Measurements from ENCODE around the gene AZU1.

The AZU1 gene, protein sequence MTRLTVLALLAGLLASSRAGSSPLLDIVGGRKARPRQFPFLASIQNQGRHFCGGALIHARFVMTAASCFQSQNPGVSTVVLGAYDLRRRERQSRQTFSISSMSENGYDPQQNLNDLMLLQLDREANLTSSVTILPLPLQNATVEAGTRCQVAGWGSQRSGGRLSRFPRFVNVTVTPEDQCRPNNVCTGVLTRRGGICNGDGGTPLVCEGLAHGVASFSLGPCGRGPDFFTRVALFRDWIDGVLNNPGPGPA

DNA sequence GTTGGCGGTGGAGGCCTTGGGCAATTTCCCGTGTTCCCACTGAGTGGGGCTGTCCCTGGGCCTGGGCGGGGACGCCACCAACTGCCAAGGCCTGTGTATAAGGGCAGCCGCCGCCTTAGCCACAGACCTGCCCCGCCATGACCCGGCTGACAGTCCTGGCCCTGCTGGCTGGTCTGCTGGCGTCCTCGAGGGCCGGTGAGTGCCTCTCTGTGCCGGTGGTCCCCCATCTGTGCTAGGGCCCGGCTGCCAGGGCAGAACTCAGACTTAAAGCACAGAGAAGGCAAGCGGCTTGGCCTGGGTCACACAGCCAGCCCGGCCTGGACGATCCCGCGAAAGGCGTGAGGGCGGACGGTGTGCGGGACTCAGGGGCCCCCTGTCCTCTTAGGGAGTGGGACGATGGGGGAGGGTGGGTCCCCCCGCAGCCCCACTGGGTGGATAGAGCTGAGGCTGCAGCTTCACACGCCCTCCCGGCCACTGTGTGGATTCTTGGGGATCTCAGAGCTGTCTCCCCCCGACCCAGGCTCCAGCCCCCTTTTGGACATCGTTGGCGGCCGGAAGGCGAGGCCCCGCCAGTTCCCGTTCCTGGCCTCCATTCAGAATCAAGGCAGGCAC is at the start of gene AZU1:
TSS of gene AZU1 (plus strand) at position 128 of the 612 bp plus-strand sequence. CDS start at position 138, 10 bp downstream.
- DNase-seq = no peak

DNA sequence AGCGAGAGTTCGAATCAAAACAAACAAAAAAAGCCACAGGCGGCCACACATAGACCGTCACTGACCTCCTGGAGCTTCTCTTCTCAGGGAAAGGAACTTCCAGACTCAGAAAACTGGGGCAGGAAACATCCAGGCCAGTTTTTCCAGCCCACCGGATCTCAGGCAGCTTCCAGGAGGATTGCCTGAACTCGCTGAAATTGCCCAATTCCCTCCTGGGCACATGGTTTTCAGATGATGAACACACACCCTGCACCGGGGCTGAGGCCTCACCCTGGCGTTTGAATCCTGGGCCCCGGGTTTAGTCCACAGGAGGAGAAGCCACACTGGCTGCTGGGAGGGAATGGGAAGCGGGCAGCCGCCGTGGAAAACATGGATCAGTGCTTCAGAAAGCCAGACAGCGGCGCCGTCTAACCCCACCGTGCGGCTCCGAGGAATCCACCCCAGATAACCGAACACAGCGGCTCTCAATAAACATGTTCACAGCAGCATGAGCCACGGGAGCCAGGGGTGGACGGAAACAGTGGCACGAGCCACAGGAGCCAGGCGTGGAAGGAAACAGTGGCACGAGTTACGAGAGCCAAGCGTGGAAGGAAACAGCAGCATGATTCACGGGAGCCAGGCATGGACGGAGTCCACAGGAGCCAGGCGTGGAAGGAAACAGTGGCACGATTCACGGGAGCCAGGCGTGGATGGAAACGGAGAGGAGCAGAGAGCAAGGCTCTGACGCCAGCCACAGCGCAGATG is 48.6 kb upstream of the AZU1 start:
- no peak for DNase-seq

DNA sequence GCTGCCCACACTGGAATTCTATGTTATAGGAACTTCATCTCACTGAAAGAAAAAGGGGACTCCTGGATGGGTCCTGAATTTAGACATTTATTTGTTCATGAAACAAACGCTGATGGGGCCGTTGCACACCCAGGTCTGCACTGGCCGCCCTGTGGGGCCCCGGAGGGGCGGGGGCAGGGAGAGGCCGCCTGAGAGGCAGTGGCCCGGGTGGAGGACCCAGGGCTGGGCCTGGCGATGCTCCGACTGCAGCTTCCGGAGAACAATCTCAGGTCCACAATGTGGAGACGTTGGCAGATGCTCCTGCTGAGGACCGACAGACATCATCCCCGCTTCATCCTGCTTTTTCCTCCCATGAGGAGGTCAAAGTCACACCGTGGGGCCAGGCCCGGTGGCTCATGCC is 46.7 kb upstream of the AZU1 start:
- DNase-seq = no peak

DNA sequence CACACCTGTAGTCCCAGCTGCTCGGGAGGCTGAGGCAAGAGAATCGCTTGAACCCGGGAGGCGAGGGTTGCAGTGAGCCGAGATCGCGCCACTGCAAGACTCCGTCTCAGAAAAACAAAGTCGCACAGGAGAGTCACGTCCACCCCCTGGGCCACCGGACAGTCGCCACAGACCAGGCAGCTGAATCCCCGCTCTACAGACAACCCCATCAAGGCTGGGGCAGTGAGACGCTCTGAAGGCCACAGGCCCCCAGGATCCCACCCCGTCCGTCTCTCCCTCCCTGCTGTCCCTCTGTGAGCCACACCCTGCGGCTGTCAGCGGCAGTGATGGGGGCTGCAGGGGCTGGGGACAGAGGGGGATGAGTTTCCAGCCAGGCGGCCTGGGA is 45.8 kb upstream of the AZU1 start:
- no peak for DNase-seq

DNA sequence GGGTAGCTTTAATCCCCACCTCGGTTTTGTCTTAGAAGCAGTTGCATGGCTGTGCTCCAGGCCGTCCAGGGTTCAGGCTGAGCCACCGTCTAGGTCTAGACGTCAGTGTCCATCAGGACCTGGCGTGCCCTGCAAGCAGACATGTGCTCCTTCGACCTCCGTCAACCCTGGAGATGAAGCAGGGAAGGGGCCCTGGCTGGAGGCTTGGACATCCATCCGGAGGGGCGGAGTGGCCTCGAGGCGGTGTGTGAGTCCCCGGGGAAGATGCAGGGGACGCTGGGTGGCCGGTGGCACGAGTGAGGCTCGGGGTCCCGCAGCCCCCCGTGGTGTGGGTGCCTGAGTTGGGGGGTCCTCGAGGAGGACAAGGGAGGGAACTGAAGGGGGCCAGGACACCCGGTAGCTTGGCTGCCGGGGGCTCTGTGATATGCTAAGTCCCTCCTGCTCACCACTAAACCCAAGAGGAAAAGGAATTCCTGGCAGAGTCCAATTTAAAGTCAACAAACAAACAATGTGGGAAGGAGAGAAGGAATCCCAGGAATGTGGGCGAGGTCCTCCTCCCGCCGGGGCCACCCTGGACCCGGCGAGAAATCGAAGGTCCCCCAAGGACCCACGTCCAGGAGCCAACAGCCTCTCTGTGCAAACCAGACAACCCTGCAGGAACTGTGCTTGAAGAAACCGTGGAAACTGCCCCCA is 45.3 kb upstream of the AZU1 start:
- no peak for DNase-seq

DNA sequence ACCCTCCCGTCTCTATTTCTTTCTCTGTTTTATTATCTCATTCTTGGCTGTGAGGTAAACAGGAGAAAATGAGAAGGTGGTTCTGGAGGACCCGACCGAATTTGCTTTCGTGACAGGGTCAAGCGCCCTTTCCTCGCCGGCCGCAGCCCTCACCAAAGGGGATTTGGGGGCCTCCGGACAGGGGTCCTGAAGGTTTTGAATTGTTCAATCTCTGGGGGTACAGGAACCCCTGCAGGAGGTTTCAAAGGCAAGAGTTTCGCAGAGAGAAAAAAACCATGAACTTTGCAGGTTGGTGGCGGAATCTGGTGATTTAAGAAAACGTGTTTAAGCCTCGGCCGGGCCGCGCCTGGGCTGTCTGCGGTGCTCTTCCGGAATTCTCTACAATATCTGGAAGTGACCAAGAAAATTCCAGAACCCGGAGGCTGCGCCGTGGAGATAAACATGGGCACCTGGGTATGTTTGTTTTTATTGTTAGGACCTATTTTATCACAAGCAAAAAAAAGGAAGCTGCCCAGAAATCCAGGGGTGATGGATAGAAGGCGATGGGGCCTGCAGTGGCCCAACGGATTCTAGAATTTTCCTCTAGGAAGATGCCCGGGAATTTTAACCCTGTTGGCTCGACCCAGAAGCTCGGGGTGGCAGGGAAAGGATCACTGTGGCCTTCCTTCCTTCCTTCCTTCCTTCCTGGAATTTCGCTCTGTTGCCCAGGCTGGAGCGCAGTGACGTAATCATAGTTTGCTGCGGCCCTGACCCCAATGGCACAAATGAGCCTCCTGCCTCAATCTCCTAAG is 44.6 kb upstream of the AZU1 start:
- DNase-seq = no peak

DNA sequence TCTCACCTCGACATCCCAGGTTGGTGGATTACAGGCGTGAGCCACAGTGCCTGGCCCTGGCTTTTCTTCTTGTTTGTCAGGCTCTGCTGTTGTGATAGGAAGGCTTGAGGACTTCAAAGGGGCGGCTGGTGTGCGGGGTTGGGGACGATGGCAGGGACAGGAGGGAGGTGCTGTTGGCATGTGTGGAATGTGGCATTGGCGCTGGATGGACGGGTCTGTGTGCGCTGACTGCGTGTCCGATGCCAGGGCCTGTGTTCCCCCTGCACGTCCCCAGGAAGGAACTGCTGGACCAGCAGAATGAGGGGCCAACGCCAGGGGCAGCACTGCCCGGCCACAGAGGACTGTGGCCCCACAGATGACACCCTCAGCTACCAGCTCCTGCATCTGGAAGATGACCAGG is 43.1 kb upstream of the AZU1 start:
- no peak for DNase-seq

DNA sequence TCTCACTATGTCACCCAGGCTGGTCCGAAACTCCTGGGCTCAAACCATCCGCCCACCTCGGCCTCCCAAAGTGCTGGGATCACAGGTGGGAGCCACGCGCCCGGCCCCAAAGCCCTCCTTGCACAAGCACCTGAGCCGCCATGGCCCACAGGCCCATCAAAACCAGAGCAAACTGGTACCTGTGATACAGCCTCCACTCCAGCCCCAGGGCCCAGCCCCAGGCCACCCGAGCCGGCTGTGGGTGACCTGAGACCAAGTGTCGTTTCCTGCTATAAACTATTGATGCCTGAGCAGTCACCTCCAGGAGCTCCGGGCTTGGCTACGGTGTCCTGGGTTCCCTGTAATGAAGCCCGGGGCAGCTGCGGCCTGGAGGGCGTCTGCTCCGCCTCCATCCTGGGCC is 40.1 kb upstream of the AZU1 start:
- no peak for DNase-seq

DNA sequence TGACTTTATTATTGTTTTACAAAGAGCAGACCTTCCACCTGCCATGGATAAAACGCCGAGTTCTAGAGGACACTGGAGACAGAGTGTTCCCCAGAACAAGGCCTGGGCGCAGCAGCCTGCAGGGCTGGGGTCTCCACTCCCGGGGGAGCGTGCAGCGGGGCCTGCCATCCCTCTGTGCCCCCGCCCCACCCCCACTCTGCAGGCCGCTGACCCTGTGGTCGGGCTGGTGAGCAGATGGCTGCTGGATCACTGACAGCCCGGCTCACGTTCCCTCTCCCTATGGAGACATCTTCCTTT is 39.0 kb upstream of the AZU1 start:
- DNase-seq = no peak

DNA sequence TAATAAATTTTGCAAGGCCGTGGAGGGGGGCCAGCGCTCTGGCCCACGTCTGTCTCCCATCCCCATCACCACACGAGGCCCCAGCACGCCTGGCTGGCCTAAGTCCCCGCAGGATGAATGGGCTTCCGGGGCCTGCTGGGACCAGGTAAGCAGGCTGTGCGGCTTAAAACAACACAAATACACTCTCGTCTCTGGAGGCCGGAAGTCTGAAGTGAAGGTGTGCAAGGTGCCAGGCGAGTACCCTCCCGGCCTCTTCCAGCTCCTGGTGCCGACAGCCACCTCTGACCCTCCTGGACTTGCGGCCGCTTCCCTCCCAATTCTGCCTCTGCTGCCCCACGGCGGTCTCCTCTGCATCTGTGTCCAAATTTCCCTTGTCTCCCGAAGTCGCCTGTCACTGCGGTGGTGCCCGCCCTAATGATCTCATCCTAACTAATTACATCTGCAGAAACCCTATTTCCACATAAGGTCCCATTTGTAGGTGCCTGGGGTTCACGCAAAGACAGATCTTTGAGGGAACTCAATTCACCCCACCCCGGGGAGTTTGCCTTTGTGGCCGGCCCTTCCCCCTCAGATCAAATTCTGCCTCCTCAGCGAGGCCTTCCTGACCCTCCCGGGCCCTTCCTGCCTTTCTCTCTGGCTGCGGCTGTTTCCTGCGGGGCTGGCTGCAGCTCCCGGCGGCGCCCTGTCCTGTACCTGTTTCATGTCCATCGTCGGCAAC is 38.5 kb upstream of the AZU1 start:
- DNase-seq = no peak

DNA sequence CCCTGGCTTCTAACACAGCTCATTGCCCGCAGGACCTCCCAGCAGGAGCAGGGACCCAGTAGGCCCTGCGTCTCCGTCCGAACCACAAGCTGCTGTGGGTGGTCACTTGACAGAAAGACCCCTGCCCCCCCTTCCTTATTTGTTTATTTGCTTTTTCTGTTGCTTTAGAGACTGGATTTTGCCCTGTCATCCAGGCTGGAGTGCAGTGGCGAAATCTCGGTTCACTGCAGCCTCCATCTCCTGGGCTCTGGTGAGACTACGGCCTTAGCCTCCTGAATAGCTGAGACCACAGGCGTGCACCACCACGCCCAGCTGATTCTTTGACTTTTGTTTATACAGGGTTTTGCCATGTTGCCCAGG is 38.0 kb upstream of the AZU1 start:
- no peak for DNase-seq

DNA sequence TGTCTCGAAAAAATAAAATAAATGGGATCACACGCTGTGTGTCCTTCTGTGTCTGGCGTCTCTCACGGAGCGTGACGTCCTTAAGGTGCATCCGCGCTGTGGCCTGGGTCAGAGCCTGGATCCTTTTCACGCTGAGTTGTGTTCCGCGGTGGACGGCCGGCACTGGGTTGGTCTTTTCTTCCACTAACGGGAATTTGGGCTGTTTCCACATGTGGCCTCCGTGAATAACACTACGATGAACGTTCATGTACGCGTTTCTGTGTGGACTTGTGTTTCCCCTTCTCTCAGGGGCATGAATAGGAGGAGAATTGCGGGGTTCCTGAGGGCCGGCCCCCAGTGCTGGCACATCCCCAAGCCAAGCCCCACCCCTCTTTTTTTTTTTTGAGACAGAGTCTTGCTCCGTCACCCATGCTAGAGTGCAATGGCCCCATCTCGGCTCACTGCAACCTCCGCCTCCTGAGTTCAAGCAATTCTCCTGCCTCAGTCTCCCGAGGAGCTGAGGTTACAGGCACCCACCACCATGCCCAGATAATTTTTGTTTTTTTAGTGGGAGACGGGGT is 36.5 kb upstream of the AZU1 start:
- DNase-seq = no peak

DNA sequence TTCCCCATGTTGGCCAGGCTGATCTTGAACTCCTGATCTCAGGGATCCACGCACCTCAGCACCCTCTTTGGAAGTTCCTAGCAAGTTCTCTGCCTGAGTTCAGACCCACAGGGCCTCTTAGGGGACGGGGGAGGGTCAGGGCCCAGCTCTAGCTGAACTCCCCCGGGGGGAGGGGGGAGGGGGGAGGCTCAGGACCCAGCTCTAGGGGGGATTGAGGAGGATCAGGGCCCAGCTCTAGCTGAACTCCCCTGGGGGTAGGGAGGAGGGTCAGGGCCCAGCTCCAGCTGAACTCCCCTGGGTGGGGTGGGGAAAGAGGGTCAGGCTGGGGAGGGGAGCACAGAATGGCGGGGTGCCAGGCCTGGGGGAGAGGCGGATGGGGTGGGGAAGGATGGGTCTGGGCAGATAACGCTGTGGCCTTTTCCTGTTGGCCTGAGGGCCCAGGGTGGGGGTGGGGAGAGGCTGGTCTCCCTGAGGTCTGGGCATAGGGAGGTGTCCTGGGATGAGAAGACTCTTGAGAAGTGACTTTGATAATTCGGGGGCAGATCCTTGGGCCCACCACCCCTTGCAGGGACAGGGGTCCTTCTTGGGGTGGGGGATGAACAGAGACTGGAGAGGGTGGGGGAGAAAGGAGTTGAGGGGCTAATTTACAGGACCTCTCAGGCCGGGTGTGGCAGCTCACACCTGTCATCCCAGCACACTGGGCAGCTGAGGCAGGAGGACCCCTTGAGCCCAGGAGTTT is 35.9 kb upstream of the AZU1 start:
- DNase-seq = no peak

DNA sequence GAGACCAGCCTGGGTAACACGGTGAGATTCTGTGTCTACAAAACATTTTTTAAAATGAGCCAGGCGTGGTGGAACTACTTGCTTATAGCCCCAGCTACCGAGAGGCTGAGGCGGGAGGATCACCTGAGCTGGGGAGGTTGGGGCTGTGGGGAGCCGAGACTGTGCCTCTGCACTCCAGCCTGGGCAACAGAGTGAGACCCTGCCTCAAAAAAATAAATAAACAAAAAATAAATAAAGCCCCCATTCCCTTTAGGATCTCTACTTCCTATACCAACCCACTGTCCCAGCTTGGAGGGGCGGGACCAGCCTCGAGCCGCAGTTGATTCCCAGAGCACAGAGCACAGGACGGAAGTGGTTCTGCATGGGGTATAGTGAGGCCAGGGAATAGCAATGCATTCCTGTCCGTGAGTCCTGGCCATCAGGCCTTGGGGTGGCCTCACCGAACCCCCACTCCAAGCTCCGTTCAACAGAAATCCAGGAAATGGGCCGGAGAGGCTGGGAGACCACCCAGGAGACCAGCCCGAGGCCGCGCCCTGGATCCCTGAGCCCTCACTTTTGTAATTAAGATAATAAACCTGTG is 35.2 kb upstream of the AZU1 start:
- DNase-seq = no peak

DNA sequence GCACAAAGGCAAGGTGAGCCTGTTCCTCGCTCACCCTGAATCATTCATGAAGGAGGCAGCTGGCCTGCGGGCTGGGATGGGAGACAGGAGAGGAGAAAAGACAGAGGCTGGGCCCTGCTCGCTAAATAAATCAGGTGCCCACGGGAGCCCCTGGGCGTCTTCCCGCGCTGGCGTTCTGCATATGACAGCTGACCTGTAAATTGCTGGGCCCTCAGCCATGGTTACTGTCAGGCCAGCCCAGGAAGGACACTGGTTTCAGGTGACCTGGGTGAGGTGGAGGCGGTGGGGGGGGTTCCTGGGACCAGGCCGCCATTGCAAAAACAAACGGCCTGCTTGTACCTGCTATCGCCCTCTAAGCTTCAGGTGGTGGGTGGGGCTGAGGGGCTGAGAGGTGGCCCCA is 33.8 kb upstream of the AZU1 start:
- no peak for DNase-seq

DNA sequence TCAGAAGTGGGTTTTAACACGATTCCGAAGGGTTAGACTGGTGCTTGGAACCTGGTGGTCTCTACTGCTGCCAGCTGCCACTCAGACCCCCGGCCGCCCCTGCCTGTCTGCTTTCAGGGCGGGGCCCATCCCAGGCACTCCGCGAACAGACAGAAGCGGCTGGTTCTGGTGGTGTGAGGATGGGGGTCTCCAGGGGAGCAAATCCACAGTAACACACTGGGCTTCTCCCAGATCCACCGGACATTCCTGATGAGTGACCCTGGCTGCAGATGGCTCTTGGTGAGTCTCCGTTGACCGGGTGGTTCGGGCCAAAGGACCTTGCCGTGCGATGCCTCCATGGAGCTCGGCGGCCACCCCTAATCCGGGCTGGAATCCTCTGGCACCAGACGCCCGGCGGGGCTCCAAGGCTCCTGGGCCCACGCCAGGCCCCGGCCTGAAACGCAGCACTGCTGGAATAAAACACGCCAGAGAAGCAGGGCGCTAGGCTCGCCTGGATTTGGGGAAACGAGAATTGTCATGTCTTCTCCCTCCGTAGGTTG is 32.5 kb upstream of the AZU1 start:
- no peak for DNase-seq

DNA sequence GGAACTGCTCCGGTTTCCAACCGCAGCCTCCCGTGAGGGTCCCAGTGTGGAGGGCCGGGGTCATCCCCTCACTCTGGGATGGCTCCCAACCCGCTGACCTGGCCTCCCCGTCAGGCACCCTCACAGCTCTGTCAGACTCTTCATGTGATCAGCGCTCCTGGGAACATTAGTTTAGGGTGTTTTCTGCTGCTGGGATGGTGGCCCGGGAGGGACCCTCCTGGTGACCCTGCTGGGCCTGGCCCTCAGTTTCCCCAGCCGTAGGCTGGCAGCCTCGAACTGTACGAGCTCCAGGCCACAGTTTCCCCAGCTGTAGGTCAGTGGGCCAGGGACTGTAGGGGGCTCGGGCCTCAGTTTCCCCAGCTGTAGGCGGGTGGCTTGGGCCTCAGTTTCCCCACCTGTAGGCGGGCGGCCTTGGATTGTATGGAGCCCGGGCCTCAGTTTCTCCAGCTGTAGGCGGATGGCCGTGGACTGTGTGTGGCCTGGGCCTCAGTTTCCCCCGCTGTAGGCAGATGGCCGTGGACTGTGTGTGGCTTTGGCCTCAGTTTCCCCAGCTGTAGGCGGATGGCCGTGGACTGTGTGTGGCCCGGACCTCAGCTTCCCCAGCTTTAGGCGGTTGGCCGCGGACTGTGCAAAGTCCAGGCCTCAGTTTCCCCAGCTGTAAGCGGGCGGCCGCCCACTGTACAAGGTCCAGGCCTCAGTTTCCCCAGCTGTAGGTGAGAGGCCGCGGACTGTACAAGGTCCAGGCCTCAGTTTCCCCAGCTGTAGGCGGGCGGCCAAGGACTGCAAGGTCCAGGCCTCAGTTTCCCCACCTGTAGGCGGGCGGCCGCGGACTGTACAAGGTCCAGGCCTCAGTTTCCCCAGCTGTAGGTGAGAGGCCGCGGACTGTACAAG is 31.7 kb upstream of the AZU1 start:
- no peak for DNase-seq

DNA sequence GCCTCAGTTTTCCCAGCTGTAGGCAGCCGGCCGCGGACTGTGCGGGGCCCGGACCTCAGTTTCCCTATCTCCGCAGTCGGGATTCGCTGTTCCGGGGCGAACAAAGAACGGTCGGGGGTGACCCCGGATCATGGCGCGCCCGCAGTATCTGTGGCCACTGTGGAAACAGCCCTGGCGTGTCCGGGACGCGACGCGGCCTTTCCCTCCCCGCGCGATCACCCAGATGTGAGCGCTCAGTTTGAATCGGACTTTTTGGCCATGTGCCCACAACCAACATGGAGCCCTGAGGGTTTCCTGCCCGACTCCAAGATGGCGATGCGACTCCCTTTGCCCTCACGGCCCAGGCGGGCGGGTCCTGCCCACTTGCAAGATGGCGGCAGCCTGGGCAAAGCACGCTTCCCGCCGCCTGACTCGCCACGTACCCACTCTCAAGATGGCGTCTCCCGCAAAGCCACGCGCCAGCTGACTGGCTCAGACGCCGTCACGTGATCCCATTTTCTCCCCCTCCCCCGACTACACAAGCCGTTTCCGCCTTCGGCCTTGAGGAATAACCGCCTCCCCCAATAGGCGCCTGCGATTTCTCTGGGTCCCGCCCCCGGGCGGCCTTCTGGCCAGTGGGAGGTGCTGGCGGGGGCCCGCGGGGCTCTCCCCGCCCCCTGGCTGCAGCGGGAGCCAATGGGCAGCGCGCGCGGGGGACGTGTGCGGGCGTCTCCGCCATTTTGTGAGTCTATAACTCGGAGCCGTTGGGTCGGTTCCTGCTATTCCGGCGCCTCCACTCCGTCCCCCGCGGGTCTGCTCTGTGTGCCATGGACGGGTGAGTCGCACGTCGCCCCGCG is 30.7 kb upstream of the AZU1 start, which contains the start of gene PTBP1:
TSS of gene PTBP1 (plus strand) at position 761 of the 836 bp plus-strand sequence. CDS start at position 807, 46 bp downstream.
- DNase-seq = peak; percentile 99

All from activated CD4-positive, alpha-beta T cell treated with anti-CD3 and anti-CD28 coated beads for 48 hours (primary cell).